ENCODE data around the gene DPF1. TPM values are rescaled to one million over a fixed set of nuclear protein-coding genes. Genes with fewer than 3 reads are reported as not detected.

Gene DPF1
- total RNA-seq, 1 donor from 2014 or later, result 4.8 TPM

GRCh38 chr19:38266981-38267597 lies 43.1 kb upstream of the DPF1 start:
- Mint-ChIP-seq H3K4me1 (ENCODE audit: low read depth) (peaks cover 66% of the 10 kb centered on the region), H3K9me3 (ENCODE audit: low read depth) (no peaks in the 10 kb centered on the region)
- TF ChIP-seq CTCF (IDR thresholded peaks at IDR 0.05; ENCODE audit: unreplicated experiment), result no peak

GRCh38 chr19:38265921-38266429 lies 42.0 kb upstream of the DPF1 start:
- Mint-ChIP-seq H3K4me1 (ENCODE audit: low read depth) (peaks cover 65% of the 10 kb centered on the region), H3K27me3 (no peaks in the 10 kb centered on the region), H3K27ac (peak overlapping the region; percentile 97), H3K36me3 (ENCODE audit: insufficient read depth) (peaks cover 8% of the 10 kb centered on the region), H3K4me3 (ENCODE audit: low read depth) (peak overlapping the region; percentile 99), H3K9me3 (ENCODE audit: low read depth) (no peaks in the 10 kb centered on the region)
- no peak for TF ChIP-seq CTCF (IDR thresholded peaks at IDR 0.05; ENCODE audit: unreplicated experiment)
- DNase-seq (ENCODE audit: low spot score, unreplicated experiment), result no peak

More at GRCh38 chr19:38266981-38267597, 43.1 kb upstream of the DPF1 start:
- Mint-ChIP-seq H3K4me3 (ENCODE audit: low read depth) (peak overlapping the region; percentile 99), H3K27me3 (no peaks in the 10 kb centered on the region), H3K27ac (peak overlapping the region; percentile 97), H3K36me3 (ENCODE audit: insufficient read depth) (peaks cover 8% of the 10 kb centered on the region)
- DNase-seq (ENCODE audit: low spot score, unreplicated experiment), result no peak

GRCh38 chr19:38265213-38265861 lies 41.3 kb upstream of the DPF1 start:
- Mint-ChIP-seq H3K27ac (peak overlapping the region; percentile 97), H3K4me3 (ENCODE audit: low read depth) (peak overlapping the region; percentile 99)

GRCh38 chr19:38264486-38265212 lies 40.6 kb upstream of the DPF1 start, which contains the start of gene SPINT2:
Gene SPINT2, plus strand, starts transcription at chr19:38264573. Its CDS starts 320 bp downstream, at chr19:38264893.
- Mint-ChIP-seq H3K27me3 (no peaks in the 10 kb centered on the region), H3K4me3 (ENCODE audit: low read depth) (peak within 1 kb of the TSS; percentile 99), H3K9me3 (ENCODE audit: low read depth) (no peaks in the 10 kb centered on the region), H3K4me1 (ENCODE audit: low read depth) (peaks cover 52% of the 10 kb centered on the region), H3K27ac (peak within 1 kb of the TSS; percentile 97), H3K36me3 (ENCODE audit: insufficient read depth) (no peaks in the 10 kb centered on the region)
- peak; percentile 89 for DNase-seq (ENCODE audit: low spot score, unreplicated experiment)
- TF ChIP-seq CTCF (IDR thresholded peaks at IDR 0.05; ENCODE audit: unreplicated experiment), result no peak

More at GRCh38 chr19:38265213-38265861, 41.3 kb upstream of the DPF1 start:
- Mint-ChIP-seq H3K36me3 (ENCODE audit: insufficient read depth) (peaks cover 4% of the 10 kb centered on the region), H3K4me1 (ENCODE audit: low read depth) (peaks cover 59% of the 10 kb centered on the region), H3K27me3 (no peaks in the 10 kb centered on the region), H3K9me3 (ENCODE audit: low read depth) (no peaks in the 10 kb centered on the region)
- TF ChIP-seq CTCF (IDR thresholded peaks at IDR 0.05; ENCODE audit: unreplicated experiment), result no peak
- no peak for DNase-seq (ENCODE audit: low spot score, unreplicated experiment)

All from progenitor cell of endocrine pancreas (in vitro differentiated cells).